Tibial nerve (tissue), 4 donors: ENCODE measurements around the gene SNX11.

Source experiments
- CTCF ChIP-seq, 5 experiments: fragments of 200-600 bp in 3 of 5; fragments of 450-650 bp in 2 of 5; sonication (generic) in 3 of 5; IDR thresholded peaks; one replicate each; pipeline ENCODE4 v1.5.1; 2016 to 2019; ENCODE audit warnings: antibody characterized with exemption in 5 of 5, mild to moderate bottlenecking in 3 of 5, moderate library complexity in 2 of 5
- EP300 ChIP-seq, 2 donors: sonication (generic); formaldehyde crosslinking; IDR thresholded peaks; one replicate each; pipeline ENCODE4 v1.6.1; 2017; ENCODE audit warnings: antibody characterized with exemption in 2 of 2, mild to moderate bottlenecking in 1 of 2
- POLR2A ChIP-seq, 2 donors: fragments of 450-650 bp; IDR thresholded peaks; one replicate each; pipeline ENCODE4 v1.6.1; 2017; ENCODE audit warnings: antibody characterized with exemption in 2 of 2, mild to moderate bottlenecking in 2 of 2, moderate library complexity in 2 of 2

GRCh38 chr17:48095611-48096010 is 12.0 kb upstream of the SNX11 start:
- no peak for TF ChIP-seq EP300 (IDR thresholded peaks at IDR 0.05)
- TF ChIP-seq CTCF (IDR thresholded peaks at IDR 0.05), result no peak
- no peak for TF ChIP-seq POLR2A (IDR thresholded peaks at IDR 0.05)
